OCI-LY3 (cell line): ENCODE data around the gene CLDN22.
A peak's percentile ranks its signal among the peaks of the same experiment; 100 is the strongest.

Experiments used
- H2AFZ ChIP-seq: fragments of 200-600, 300-600 bp; shearing (Covaris generic); 2 replicates; pipeline ENCODE4 v1.6.0; 2014; ENCODE audit warnings: antibody characterized with exemption, low read depth, low read length
- H3K27ac ChIP-seq: fragments of 200-600, 300-600 bp; sonication (generic); 2 replicates; pipeline ENCODE4 v1.5.1; 2014; ENCODE audit warnings: mild to moderate bottlenecking, low read length, moderate library complexity, mixed read lengths
- H3K27me3 ChIP-seq: fragments of 200-600, 300-600 bp; sonication (generic); 2 replicates; pipeline ENCODE4 v1.6.1; 2014; ENCODE audit warnings: low read depth, low read length, mixed read lengths
- H3K36me3 ChIP-seq: fragments of 200-600, 300-600 bp; sonication (generic); replicated peaks from 2 replicates; pipeline ENCODE3; 2014; ENCODE audit warnings: low read depth, low read length, mixed read lengths
- H3K4me1 ChIP-seq: fragments of 300-600, 200-600 bp; sonication (generic); 2 replicates; pipeline ENCODE4 v1.6.1; 2014; ENCODE audit warnings: low read length, mixed read lengths
- H3K4me2 ChIP-seq: fragments of 200-600, 300-600 bp; sonication (generic); 2 replicates; pipeline ENCODE4 v1.6.1; 2014; ENCODE audit warnings: low read length, mixed read lengths
- H3K4me3 ChIP-seq: fragments of 300-600, 200-600 bp; sonication (generic); 2 replicates; pipeline ENCODE4 v1.5.1; 2014; ENCODE audit warnings: antibody characterized with exemption, mild to moderate bottlenecking, low read length, moderate library complexity
- H3K79me2 ChIP-seq: fragments of 300-600, 200-600 bp; shearing (Covaris generic); 2 replicates; pipeline ENCODE4 v1.6.1; 2014; ENCODE audit warnings: mild to moderate bottlenecking, low read length, mixed read lengths
- H3K9ac ChIP-seq: fragments of 300-600, 200-600 bp; shearing (Covaris generic); 2 replicates; pipeline ENCODE4 v1.6.0; 2014; ENCODE audit warnings: mild to moderate bottlenecking, low read length, moderate library complexity
- H3K9me3 ChIP-seq: fragments of 200-600, 300-600 bp; shearing (Covaris generic); 2 replicates; pipeline ENCODE4 v1.6.1; 2014; ENCODE audit warnings: low read length, mixed read lengths; ENCODE audit not compliant: insufficient read depth
- H4K20me1 ChIP-seq: fragments of 200-600, 300-600 bp; sonication (generic); 2 replicates; pipeline ENCODE4 v1.6.1; 2016; ENCODE audit warnings: low read length, mixed read lengths; ENCODE audit not compliant: insufficient read depth
- CTCF ChIP-seq: fragments of 200-600, 300-600 bp; sonication (generic); IDR thresholded peaks from 2 replicates; pipeline ENCODE4 v1.5.1; 2014; ENCODE audit warnings: antibody characterized with exemption, low read length, low read depth
- EZH2phosphoT487 ChIP-seq: fragments of 200-600 bp; shearing (Covaris generic); IDR thresholded peaks from 2 replicates; pipeline ENCODE4 v1.6.1; 2018; ENCODE audit warnings: antibody characterized with exemption, mixed run types, low read depth

The CLDN22 gene

GRCh38 chr4:183285886-183286285, 34.2 kb downstream of the CLDN22 start:
- Histone ChIP-seq H2AFZ (peak overlapping the region; percentile 51), H4K20me1 (no peaks in the 10 kb centered on the region), H3K36me3 (peaks cover 5% of the 10 kb centered on the region), H3K27ac (peak overlapping the region; percentile 93), H3K9ac (peak overlapping the region; percentile 77), H3K27me3 (no peaks in the 10 kb centered on the region), H3K4me2 (peak overlapping the region; percentile 76; the same call in 1 of the 2 replicates), H3K79me2 (peaks cover 1% of the 10 kb centered on the region; the same call in 1 of the 2 replicates), H3K4me3 (no peak overlapping the region), H3K9me3 (no peaks in the 10 kb centered on the region), H3K4me1 (peaks cover 60% of the 10 kb centered on the region)
- TF ChIP-seq EZH2phosphoT487 (no peak), CTCF (no peak)

- H3K4me2 ChIP-seq: no peak overlapping the region
- no peak overlapping the region for H3K4me3 ChIP-seq
- peak overlapping the region; percentile 93; the same call in 1 of the 2 replicates for H3K27ac ChIP-seq
- TF ChIP-seq EZH2phosphoT487 (no peak), CTCF (no peak)
- H3K9ac ChIP-seq: no peak overlapping the region
- H3K36me3 ChIP-seq: no peaks in the 10 kb centered on the region
- peaks cover 51% of the 10 kb centered on the region for H3K4me1 ChIP-seq
- H3K79me2 ChIP-seq: no peaks in the 10 kb centered on the region
- H3K27me3 ChIP-seq: no peaks in the 10 kb centered on the region
- no peak overlapping the region for H2AFZ ChIP-seq
- H4K20me1 ChIP-seq: no peaks in the 10 kb centered on the region
- H3K9me3 ChIP-seq: no peaks in the 10 kb centered on the region
Measured at GRCh38 chr4:183284965-183285364, 35.1 kb downstream of the CLDN22 start.

- Histone ChIP-seq H3K4me3 (no peak overlapping the region), H3K36me3 (no peaks in the 10 kb centered on the region), H3K79me2 (no peaks in the 10 kb centered on the region), H2AFZ (0 out of 2 replicates have a peak overlapping the region, but pooled peaks have one; percentile 26), H3K9me3 (no peaks in the 10 kb centered on the region), H4K20me1 (no peaks in the 10 kb centered on the region), H3K4me1 (peaks cover 45% of the 10 kb centered on the region), H3K9ac (no peak overlapping the region), H3K4me2 (no peak overlapping the region), H3K27me3 (no peaks in the 10 kb centered on the region), H3K27ac (no peak overlapping the region)
- TF ChIP-seq CTCF (no peak), EZH2phosphoT487 (no peak)
Measured at GRCh38 chr4:183284258-183284785, 35.8 kb downstream of the CLDN22 start.

- no peak overlapping the region for H3K9ac ChIP-seq
- H3K27ac ChIP-seq: no peak overlapping the region
- peaks cover 5% of the 10 kb centered on the region for H3K4me1 ChIP-seq
- TF ChIP-seq CTCF: no peak
- TF ChIP-seq EZH2phosphoT487: no peak
- H2AFZ ChIP-seq: no peak overlapping the region
- H3K4me3 ChIP-seq: no peak overlapping the region
- H3K9me3 ChIP-seq: peaks cover 13% of the 10 kb centered on the region; the same call in 1 of the 2 replicates
- H3K36me3 ChIP-seq: no peaks in the 10 kb centered on the region
- no peaks in the 10 kb centered on the region for H3K27me3 ChIP-seq
- H4K20me1 ChIP-seq: no peaks in the 10 kb centered on the region
- H3K4me2 ChIP-seq: no peak overlapping the region
- H3K79me2 ChIP-seq: no peaks in the 10 kb centered on the region
Measured at GRCh38 chr4:183276106-183276505, 44.0 kb downstream of the CLDN22 start.
